Glomerular endothelial cell (primary cell): ENCODE measurements around the gene S100A6. TPM values are rescaled to one million over a fixed set of nuclear protein-coding genes. Genes with fewer than 3 reads are reported as not detected.
A peak's percentile ranks its signal among the peaks of the same experiment; 100 is the strongest.

Source experiments
- DNase-seq: peaks from one replicate; pipeline ENCODE4 v3.0.0-alpha.2; 2011; ENCODE audit warnings: low read depth, low spot score; ENCODE audit errors: extremely low read depth
- total RNA-seq: library from RNA; depleted of rRNA; stranded (reverse); fragments of >200 nt; gene quantifications from 2 replicates; pipeline ENCODE4 v1.2.3, GENCODE V29; 2015

Gene S100A6
- total RNA-seq, 1 donor from 2014 or later, result 581 TPM

DNA sequence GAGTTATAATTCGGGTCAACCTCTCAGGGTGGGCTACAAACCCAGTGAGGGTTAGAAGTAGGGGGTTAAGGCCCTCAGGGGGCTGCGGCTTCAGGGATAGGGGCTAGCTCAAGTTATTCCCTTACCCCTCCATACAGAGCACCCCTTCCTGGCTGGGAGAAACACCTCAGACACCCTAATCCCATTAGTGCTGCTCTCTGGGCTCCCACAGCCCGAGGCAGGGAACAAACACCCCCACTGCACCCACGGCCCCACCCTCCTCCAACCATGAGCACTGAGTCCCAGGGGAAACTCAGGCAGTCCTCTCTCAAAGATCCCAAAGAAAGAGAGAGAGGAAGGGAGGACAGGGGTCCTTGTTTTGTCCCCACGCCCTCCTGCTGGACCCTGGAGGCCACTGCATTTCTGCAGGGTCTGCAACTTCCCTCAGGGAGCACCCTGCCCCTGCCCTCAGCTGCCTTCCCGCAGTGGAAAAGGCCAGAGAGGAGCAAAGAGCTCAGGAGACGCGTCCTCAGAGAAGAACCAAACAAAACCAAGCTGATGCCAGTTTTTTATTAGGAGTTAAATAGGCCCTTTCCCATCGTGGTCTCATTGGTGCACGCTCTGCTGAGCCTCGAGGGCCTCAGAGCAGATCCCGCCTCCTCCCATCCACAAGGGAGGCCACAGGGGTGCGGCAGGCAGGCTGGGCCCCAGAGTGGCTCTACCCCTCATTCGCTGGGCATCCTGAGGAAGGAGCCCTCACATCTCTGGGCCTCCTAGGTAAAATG lies 11.2 kb upstream of the S100A6 start:
- no peak for DNase-seq

DNA sequence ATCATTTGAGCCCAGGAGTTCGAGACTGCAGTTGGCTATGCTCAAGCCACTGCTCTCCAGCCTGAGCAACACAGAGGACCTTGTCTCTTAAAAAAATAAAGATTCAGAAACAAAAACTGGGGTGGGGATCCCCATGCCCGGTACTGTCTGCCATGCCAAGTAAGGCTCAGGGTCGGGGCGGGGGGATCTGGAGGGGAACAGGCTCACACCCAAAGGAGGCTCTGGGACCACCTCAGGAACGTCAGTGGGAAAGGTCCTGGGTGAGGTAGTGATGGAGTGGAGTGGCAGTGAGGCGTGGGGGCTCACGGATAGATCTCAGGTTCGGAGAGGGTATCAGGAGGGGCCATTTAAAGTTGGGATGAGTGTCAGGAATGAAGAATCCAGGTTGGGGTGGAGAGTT lies 10.6 kb upstream of the S100A6 start:
- no peak for DNase-seq

DNA sequence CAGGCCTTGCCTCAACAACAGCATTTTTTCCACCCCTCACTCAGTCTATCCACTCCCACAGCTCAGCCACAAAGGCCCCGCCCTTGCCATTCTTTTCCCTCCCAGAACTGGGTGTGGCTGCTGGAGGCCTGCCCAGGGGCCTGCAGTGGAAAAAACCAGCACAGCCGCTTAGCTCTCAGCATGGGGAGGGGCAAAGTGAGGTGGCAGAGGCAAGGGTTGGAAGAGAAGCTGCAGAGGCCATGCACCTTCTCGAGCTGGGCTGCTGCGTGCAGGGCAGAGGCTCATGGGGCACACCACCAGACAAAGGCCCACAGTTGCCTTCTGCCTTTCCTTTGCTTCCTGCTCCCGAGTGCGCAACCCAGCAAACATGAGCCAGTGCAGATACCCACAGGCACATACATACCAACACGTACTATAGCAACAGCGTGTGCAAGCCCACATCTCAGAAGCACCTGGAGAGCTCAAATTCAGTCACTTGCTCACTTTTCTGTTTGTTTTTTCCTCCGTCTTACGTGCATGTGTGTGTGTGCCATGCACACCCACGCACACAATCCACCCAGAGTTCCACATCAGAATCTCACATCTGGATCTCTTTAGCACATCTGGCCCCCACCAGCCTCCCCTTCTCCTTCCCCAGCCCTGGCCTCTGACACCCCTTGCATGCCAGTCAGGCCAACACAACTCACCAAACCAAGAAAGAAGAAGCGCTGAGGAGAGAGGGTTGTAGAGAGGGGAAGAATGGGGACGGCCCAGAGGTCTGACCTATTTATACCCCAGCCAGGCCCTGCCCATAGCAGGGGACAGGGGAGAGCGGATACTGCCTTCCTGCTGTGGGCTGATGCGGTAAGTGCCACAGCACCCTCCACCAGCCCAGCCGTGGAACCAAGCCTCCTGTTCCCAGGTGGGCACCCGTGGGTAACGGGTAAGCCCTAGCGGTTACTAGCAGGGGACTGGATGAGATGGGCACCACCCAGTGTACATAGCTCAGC lies 9.6 kb upstream of the S100A6 start, which contains the start of gene S100A4:
Gene S100A4 (minus strand): TSS at position 740 of the 989 bp plus-strand sequence. CDS start 1,012 bp downstream, outside the sequence.
- no peak for DNase-seq

DNA sequence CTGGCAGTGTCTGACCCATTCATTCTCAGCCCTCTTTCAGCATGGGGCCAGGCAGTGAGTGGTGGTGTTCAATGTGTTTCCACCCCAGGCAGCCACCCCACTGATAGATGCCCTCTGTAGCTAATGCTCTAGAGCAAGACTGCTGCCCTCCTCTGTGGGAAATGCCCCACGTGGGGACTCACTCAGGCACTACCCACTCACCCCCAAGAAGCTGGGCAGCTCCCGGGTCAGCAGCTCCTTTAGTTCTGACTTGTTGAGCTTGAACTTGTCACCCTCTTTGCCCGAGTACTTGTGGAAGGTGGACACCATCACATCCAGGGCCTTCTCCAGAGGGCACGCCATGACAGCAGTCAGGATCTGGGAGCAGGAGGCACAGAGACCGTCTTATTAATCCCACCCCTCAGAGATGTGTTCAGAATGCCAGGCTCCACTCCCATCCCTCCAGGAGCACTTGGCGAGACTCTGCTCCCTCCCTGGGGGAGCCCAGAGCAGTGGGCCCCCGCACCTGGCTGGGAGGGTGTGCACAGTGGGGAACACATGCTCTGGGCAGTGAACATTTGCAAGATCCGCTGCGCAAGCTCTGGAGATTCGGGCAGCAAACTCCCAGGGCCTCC lies 8.8 kb upstream of the S100A6 start:
- no peak for DNase-seq

DNA sequence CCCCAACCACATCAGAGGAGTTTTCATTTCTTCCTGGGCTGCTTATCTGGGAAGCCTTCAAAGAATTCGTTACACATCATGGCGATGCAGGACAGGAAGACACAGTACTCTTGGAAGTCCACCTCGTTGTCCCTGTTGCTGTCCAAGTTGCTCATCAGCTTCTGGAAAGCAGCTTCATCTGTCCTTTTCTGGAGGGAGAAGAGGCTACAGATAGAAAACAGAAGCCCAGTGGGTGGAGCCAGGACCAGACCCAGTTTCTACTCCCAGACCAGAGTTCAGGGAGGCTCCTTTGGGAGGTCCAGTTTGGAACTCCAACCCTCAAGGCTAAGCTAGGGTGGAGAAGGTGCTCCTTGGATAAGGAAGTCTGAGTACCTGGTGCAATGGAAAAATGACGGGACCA lies 7.9 kb upstream of the S100A6 start:
- no peak for DNase-seq

DNA sequence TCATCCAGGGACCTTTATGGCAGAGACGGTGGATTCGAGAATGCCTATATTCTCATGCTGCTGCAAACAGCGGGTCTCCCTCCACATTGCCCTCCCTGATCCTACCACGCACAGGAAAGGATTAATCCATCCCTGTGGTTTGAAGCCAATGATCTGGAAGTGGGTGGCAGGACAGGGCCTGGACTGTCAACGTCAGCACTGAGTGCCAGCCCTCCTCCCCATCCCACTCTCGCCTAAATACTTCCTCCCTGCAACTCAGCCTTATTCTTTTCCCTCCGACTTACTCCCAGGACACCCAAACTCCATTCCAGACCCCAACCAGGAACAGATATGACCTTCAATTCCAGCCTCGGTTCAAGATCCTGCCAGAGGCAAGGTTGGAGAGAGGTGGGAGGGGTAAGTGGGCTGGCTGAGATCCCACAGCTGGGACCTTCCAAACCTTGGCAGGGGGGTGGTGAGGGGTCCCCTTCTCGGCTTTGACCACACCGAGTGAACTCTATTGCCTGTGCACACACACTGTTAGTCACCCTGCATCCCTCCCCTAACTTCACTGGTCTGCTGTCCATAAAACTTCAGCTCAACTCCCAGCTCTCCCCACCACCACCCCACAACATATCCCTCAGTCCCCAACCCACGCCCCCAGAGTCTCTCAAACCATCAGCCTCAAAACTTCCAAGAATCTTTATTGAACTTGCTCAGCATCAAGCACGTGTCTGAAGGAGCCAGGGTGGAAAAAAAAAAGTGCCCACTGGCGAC lies 7.3 kb upstream of the S100A6 start:
- DNase-seq, result no peak

DNA sequence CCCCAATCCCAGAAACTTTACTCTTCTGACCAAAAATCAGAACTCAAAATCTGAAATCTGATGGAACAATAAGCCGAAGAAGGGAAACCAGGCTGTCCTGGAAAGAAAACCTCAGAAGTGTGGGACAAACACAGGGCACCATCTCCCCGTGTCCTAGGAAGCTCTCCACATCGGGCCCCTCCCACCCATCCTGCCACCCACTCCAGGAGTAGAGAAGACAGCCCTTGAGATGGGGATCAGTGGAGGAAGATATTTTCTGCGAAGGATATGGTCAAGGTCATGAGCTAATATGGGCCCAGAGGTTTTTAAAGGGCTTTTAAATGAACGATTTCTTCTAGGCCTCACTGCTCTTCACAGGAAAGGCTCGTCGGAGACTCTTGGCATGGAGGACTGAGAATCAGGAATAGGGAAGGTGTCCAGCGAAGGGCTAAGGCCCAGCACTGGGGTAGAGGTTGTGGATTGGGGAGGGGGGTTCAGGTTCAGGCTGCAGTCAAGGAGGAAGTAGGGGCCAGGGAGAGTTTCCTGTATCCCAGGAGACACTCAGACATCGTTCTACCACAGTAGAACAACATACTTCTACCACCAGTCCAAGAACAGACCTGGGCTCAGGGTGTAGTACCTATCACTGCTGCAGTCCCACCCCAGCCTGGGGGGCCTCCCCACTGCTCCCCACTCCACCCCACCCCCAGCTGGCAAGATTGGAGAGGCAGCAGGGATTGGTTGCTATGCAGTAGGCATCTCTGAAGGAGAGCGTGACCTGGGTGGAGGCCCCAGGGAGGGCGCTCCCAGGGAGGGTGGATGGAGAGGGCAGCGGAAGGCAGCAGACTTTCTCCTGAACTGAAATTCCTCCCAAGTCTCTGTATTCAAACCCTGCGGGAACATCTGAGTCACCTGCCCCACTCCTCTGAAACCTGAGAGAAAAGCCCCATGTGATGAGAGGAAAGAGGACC lies 6.1 kb upstream of the S100A6 start:
- DNase-seq, result no peak

DNA sequence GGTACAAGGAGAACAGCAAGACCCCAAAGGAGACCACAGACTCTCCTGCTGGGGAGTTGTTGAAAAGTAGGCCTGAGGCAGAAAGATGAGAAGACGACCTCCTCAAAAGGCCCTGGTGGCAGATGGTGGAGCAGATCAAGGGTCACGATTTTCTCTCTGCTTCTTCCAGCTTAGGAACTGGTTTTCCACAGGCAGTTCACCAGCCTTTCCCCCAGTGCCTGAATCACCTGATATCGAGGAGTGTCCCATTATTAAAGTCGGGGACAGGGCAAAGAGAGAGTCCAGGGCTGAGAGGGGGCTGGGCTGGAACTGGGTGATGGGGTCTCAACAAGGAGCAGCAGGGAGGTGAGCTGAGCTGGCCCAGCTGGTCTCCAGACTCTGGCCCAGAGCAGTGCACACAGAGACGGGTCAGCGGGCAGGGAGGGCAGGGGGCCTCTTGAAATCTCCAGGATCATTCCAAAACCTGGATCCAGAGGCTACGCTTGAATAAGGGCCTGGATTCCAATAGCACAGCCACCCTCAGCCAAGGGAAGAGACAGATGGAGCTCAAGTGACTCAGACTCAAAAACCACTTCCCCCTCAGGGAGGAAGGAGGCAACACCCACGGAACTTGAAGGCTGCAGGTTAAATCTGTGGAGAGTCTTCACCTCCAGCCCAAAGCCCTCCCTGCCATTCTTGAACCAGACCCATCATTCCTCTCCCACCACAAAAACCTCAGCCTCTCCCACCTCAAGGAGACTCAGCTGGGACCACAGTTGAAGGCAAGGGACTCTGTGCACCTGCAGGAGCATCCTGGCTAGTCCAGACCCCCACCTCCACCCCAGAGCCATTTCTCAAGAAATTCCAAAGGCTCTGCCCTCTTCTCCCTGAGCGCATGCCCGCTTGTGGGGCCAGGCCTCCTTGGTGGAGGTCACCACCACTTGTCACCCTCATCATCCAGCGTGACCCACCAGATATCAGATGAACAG lies 4.9 kb upstream of the S100A6 start, which contains the start of gene S100A5:
Gene S100A5 (minus strand): TSS at position 541 of the 968 bp plus-strand sequence. CDS start 743 bp downstream, outside the sequence.
- DNase-seq, result no peak

DNA sequence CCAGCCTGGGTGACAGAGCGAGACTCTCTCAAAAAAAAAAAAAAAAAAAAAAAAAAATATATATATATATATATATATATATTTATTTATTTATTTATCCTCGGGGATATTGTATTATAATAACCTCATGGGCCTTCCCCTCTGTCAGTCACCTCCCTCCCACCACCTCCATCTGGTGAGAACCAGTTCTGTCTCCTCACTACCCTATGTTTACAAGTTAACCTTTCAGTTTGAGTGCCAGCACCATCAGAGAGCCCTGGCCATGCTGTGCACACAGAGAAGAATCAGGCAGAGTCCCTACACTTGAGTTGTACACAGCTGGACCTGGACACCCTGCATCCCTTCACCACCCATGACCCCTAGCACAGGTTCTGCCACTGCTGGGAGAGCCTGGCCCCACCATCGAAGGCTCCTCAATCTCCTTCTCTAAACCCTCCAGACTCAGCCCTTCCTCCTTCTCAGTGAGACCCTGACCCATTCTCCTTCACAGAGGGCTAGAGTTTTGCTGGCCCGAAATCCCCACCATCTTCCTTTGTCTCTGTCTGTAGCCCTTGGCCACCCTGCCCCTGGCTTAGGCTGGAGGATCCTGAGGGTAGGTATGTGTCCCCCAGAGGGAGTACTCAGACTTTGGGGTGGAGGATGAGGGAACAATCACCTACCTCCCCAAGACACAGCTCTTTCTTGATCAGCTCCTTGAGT lies 3.8 kb upstream of the S100A6 start:
- no peak for DNase-seq

DNA sequence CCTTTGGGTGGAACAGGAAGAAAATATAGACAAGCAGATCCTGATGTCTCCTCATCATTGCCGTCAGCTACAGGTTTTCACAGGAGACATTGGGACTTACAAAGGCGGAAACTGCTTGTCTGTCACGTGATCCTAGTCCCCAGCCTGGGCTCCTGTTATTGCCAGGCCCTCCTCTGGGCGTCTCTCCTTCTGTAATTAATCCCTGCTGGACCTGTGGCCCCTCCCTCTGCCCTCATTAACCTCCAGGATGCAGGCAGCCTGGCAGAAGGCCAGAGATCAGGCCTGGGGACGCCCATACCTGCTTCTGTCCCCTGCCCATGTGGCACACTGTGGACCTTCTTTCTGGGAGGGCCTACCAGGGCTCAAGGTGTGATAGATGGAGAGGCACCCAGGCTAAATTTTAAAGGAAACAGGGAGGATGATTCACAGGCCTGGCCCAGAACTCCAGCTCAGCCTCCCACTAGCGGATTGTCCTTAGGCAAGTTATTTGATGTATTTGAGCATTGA lies 2.6 kb upstream of the S100A6 start:
- DNase-seq, result no peak

DNA sequence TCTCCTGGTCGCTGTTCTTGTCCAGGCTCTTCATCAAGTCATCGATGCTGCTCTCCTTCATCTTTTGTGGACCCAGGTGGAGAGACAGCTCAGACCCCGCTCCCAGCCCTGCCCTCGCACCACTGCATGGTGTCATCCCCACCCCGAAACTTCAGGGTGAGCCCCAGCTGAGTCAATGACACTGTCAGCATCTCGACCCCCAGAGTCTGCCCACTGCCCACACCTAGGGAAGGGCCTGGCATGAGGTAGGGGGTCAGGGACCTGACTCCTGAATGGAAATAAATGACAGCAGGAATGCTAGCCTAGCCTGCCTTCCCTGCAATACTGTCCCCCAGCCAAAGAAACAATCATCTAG lies 1.6 kb upstream of the S100A6 start:
- no peak for DNase-seq

DNA sequence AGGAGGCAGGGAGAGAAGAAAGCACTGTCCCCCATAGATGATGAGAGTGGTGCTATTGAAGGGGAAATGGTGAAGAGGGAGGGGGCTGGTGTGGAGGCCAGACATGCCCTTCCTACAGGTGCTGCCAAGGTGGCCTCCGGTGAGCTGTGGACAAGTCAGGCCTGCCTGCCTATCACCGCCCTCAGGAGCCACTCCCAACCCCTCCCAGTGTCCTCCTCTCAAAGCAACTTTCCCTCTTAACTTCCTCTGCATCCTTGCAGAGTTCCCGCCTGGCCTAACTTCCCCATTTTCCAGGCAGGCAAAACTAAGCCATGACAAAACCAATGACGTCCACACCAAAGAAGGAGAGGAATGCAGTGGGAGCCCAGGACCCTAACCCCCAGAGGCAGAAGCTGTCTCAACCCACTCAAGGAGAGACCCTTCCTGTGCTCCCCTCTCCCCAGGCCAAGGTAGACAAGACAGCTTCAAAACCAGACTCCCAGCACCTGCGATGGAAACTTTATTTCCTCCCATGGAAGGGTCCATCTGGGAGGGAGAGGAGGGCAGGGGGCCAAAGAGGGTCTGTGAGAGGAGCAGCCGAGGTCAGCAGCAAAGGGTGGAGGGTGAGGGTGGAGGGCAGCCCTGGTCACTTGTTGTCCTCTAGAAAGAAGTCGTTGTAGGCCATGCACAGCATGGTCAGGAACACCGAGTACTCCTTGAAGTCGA lies 1.0 kb upstream of the S100A6 start:
- no peak for DNase-seq

DNA sequence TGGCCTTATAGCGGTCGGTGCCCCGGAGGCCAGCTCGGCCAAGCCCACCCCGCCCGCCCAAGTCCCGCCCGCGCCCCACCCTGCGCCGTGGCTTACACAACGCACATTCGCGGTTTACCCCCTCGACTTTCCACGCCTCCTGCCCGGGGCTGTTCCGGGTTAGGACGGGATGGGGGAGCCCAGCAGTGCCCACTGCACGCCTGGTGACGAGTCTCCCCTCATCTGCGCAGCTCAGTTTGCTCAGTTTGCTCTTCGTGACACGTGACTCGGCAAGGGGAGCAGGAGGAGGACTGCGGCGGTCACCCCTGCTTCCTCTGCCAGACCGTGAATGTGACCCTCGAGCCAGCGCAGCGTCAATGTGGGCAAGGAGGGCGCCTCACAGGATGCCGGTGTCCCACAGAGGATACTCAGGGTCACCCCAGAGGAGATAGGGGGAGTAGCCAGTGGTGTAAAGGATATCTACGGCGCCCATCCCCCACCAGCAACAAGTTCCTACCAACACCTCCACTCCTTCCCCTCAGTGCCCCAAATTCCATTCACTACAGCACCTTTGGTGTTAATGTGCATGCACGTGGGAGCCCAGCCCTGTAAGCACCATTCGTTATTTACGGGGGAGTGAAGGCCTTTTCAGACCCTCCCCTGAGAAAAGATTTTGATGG lies 350 bp upstream of the S100A6 start:
- DNase-seq, result no peak

DNA sequence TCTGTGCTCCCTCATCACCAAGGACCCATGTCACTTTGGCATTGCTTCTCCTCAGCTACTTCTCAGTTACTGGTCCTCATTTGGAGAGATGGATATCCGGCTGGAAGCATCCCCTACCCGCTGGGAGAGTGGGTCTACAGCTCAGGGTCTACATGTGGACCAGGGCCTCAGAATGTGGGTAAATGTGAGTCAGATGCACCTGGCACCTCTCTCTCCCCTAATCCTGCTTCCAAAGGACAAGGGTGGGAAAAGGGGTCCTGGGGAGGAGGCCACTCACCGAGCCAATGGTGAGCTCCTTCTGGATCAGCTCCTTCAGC lies 908 bp downstream of the S100A6 start:
- DNase-seq, result no peak

DNA sequence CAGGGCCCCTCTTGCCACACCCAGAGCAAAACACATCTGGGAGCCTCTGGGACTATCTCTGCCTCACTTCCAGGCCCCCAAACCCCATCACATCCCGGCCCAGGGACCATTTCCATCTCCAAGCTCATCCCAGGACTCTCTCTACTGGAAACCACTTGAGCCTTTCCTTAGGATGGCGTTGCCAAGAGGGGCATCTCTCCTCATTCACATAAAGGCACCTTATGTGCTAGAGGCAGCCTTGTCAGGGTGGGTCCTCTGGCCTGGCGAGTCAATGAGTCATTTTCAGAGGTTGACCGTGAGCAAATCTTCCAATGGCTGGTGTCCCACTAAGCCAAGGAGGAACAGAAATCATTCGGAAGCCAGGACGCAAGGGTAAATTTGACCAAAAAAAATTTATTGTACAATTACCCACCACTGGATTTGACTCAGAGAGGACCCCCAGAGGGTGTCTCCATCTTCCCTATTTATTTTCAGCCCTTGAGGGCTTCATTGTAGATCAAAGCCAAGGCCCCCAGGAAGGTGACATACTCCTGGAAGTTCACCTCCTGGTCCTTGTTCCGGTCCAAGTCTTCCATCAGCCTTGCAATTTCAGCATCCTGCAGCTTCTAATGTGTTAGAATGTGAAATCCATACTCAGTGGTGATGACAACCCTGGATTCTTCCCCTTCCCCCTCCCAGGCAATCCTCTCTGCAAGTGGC lies 1.4 kb downstream of the S100A6 start:
- DNase-seq, result no peak

DNA sequence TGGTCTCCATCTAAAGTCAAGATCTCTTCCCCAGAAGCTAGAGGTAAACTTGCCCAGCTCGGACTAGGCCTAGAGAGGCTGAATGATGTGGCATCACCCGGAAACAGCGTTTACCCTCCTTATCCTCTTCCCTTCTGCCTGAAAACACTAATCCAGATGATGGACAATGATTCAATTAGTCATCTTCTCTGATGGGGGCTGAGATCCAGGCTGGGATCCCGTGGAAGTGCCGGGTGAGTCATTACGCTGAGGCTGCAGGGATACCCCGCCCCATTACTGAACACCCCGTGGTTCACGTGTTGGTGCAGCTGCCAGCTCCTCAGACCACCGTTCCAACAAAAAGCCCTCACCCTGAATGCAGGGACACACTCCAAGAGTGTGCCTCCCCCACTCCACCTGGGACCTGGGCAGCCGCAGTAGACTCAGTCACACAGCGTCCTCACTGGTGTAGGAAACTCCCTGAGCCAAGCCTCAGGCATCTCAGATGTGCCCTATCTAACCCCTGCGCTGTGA lies 2.0 kb downstream of the S100A6 start:
- DNase-seq, result peak; percentile 47
